Lower leg skin (tissue), 3 donors: ENCODE results near the gene AREG.

Experiments used
- CTCF ChIP-seq, 3 donors: fragments of 450-650 bp; IDR thresholded peaks; one replicate each; pipeline ENCODE4 v1.5.1; 2016; ENCODE audit warnings: antibody characterized with exemption in 3 of 3, mild to moderate bottlenecking in 3 of 3, moderate library complexity in 2 of 3
- POLR2A ChIP-seq, 2 donors: fragments of 450-650 bp; IDR thresholded peaks; one replicate each; pipeline ENCODE4 v1.6.1; 2016 to 2017; ENCODE audit warnings: antibody characterized with exemption in 2 of 2, mild to moderate bottlenecking in 1 of 2, moderate library complexity in 1 of 2

DNA sequence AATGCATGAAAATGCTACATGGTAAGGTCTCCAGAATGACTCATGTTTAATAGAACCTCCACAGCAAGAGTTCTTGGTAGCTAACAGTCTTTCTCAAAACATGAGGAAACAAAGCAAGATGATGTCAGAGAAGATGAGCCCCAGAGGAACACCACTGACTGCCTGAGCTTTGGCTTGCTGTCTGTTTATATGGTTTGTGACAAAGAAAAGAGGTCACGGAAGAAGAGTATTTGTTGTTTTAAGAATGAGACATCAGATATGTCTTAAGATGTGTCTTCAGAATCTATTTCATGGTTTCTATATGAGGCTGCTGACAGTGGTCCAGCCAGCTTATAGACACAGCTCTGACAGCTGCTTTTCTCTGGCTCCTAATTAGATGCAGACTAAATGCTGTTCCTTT is 18.8 kb upstream of the AREG start:
- TF ChIP-seq POLR2A (IDR thresholded peaks at IDR 0.05) (no peak), CTCF (IDR thresholded peaks at IDR 0.05) (no peak)
